Naive thymus-derived CD4-positive, alpha-beta T cell (primary cell): ENCODE measurements around the gene CD44. TPM values are rescaled to one million over a fixed set of nuclear protein-coding genes. Genes with fewer than 3 reads are reported as not detected.

Experiments used
- ATAC-seq: fragments of 150-1000 bp; cut with Tn5 transposase; 2 replicates; pipeline ENCODE4 v1.10.0; 2021; ENCODE audit warnings: mild to moderate bottlenecking, moderate library complexity
- CTCF ChIA-PET: fragments of 350-600 bp; sonication (Branson Sonifier 250); formaldehyde crosslinking; loops from one replicate; lab custom pipeline; 2021; ENCODE audit warnings: antibody characterized with exemption; lab: Charles Lee
- POLR2A ChIA-PET: fragments of 350-600 bp; sonication (Branson Sonifier 250); formaldehyde crosslinking; loops from one replicate; lab custom pipeline; 2021; ENCODE audit warnings: antibody characterized with exemption, inconsistent platforms; lab: Charles Lee
- DNase-seq, 9 donors: peaks; one replicate each; pipeline versions ENCODE4 v3.0.0 to v3.0.0-alpha.2; 2020 to 2022; ENCODE audit warnings: mixed read lengths in 1 of 9
- H3K27ac ChIP-seq: one replicate; pipeline ENCODE4 v1.7.0; 2013; ENCODE audit warnings: mild to moderate bottlenecking, low read depth, low read length, moderate library complexity
- H3K27me3 ChIP-seq, 2 donors: one replicate each; pipeline ENCODE4 v1.7.0; 2013; ENCODE audit warnings: low read length in 2 of 2, mild to moderate bottlenecking in 2 of 2, moderate library complexity in 2 of 2; ENCODE audit not compliant: control insufficient read depth in 2 of 2, insufficient read depth in 2 of 2
- H3K36me3 ChIP-seq, 3 experiments: 1 replicate in 2 of 3; 2 replicates in 1 of 3; pipeline ENCODE4 v1.7.0; 2013; ENCODE audit warnings: low read length in 3 of 3, mild to moderate bottlenecking in 3 of 3, moderate library complexity in 1 of 3; ENCODE audit not compliant: insufficient read depth in 3 of 3, control insufficient read depth in 2 of 3
- H3K4me1 ChIP-seq, 2 donors: one replicate each; pipeline ENCODE4 v1.7.0; 2013; ENCODE audit warnings: low read length in 2 of 2, mild to moderate bottlenecking in 2 of 2, moderate library complexity in 1 of 2; ENCODE audit not compliant: control insufficient read depth in 2 of 2, insufficient read depth in 2 of 2
- H3K4me3 ChIP-seq: 2 replicates; pipeline ENCODE4 v1.7.0; 2013; ENCODE audit warnings: mild to moderate bottlenecking, low read length
- H3K9me3 ChIP-seq, 3 experiments: 1 replicate in 2 of 3; 2 replicates in 1 of 3; pipeline ENCODE4 v1.7.0; 2013; ENCODE audit warnings: low read length in 3 of 3; ENCODE audit not compliant: control insufficient read depth in 2 of 3
- H3K27ac Mint-ChIP-seq, 9 donors: one replicate each; pipeline ENCODE4 v1.8.0; 2020 to 2022; ENCODE audit warnings: mixed read lengths in 9 of 9, mild to moderate bottlenecking in 8 of 9, moderate library complexity in 5 of 9, inconsistent platforms in 2 of 9
- H3K27me3 Mint-ChIP-seq, 5 donors: one replicate each; pipeline ENCODE4 v1.8.0; 2021 to 2022; ENCODE audit warnings: mixed read lengths in 5 of 5, mild to moderate bottlenecking in 1 of 5
- H3K36me3 Mint-ChIP-seq, 5 donors: one replicate each; pipeline ENCODE4 v1.8.0; 2020 to 2022; ENCODE audit warnings: mixed read lengths in 5 of 5, mild to moderate bottlenecking in 3 of 5, inconsistent platforms in 1 of 5
- H3K4me1 Mint-ChIP-seq, 7 donors: one replicate each; pipeline ENCODE4 v1.8.0; 2020 to 2022; ENCODE audit warnings: mixed read lengths in 7 of 7, mild to moderate bottlenecking in 3 of 7, inconsistent platforms in 1 of 7
- H3K4me3 Mint-ChIP-seq, 10 donors: one replicate each; pipeline ENCODE4 v1.8.0; 2020 to 2022; ENCODE audit warnings: mild to moderate bottlenecking in 10 of 10, mixed read lengths in 10 of 10, moderate library complexity in 6 of 10, inconsistent platforms in 2 of 10
- H3K9me3 Mint-ChIP-seq, 11 donors: one replicate each; pipeline ENCODE4 v1.8.0; 2020 to 2022; ENCODE audit warnings: mixed read lengths in 11 of 11, mild to moderate bottlenecking in 4 of 11, inconsistent platforms in 1 of 11, moderate library complexity in 1 of 11
- intact Hi-C, 2 donors: fragments of 100-400 bp; cut with micrococcal nuclease; formaldehyde crosslinking; loops; one replicate each; pipeline ENCODE4 v1.15.1; 2023
- polyA plus RNA-seq, 2 donors: library from polyadenylated mRNA; unstranded; fragments of 300-500 nt; fragmentation: Illumina TruSeq; gene quantifications; one replicate each; pipeline ENCODE4 v1.2.3, GENCODE V29; 2021
- total RNA-seq, 6 experiments: library from RNA in 5 of 6; stranded (reverse) in 5 of 6; gene quantifications; 1 replicate in 5 of 6; 2 replicates in 1 of 6; pipeline ENCODE4 v1.2.3 and lab custom pipeline; 2021 to 2026

The CD44 gene
- total and polyA plus RNA-seq, 7 experiments from 2014 or later, result 332 to 1,223 (median 755) TPM

- CTCF ChIA-PET, result no interaction called here
- Histone ChIP-seq H3K27me3 (no peaks in the 10 kb centered on the region), H3K36me3 (no peaks in the 10 kb centered on the region), H3K9me3 (peaks cover 0 to under 1% (median 0%) of the 10 kb centered on the region in 3 experiments), H3K27ac (no peak overlapping the region), H3K4me1 (peaks cover 48 to 50% of the 10 kb centered on the region in 2 donors), H3K4me3 (no peak overlapping the region)
- DNase-seq (no peak), ATAC-seq (no peak)
- POLR2A ChIA-PET, result interaction anchor here (0.7 to 2.1 kb wide), 5 partner anchors 8 to 247 kb away, joined by 3 to 12 read pairs (median 3); no protein-coding TSS in a partner anchor
- Mint-ChIP-seq H3K36me3 (peaks cover 0 to 33% (median 11%) of the 10 kb centered on the region in 5 donors), H3K27ac (peak overlapping the region in 5 of 9 donors; percentile 12 to 83 (median 72)), H3K4me1 (peaks cover 54 to 94% (median 81%) of the 10 kb centered on the region in 7 donors), H3K9me3 (peaks cover 5 to 22% (median 11%) of the 10 kb centered on the region in 11 donors), H3K27me3 (peaks cover 0 to 9% (median 0%) of the 10 kb centered on the region in 5 donors), H3K4me3 (no peak overlapping the region)
- intact Hi-C loops, result loop anchor here (1.0 to 10.0 kb wide), 9 partner anchors 33 to 313 kb away; no protein-coding TSS in a partner anchor
These were observed 99.9 kb downstream of the CD44 start for GRCh38 chr11:35238882-35239281.

- Mint-ChIP-seq H3K4me1 (peaks cover 56 to 94% (median 81%) of the 10 kb centered on the region in 7 donors), H3K4me3 (no peak overlapping the region), H3K9me3 (peaks cover 3 to 15% (median 7%) of the 10 kb centered on the region in 11 donors), H3K36me3 (peaks cover 0 to 26% (median 4%) of the 10 kb centered on the region in 5 donors), H3K27ac (peak overlapping the region in 5 of 9 donors; percentile 16 to 91 (median 60)), H3K27me3 (peaks cover 0 to 9% (median 0%) of the 10 kb centered on the region in 5 donors)
- H3K4me1 ChIP-seq, result peaks cover 52 to 55% of the 10 kb centered on the region in 2 donors
- no peak overlapping the region for H3K27ac ChIP-seq
- intact Hi-C loops, result loop anchor here (2.0 to 10.0 kb wide), 7 partner anchors 33 to 245 kb away; no protein-coding TSS in a partner anchor
- no peaks in the 10 kb centered on the region for H3K36me3 ChIP-seq
- H3K9me3 ChIP-seq, result no peaks in the 10 kb centered on the region
- DNase-seq (no peak), ATAC-seq (no peak)
- ChIA-PET POLR2A (interaction anchor here (1.4 to 1.5 kb wide), 3 partner anchors 28 to 93 kb away, joined by 3 to 4 read pairs (median 3); no protein-coding TSS in a partner anchor), CTCF (interaction anchor here (0.8 kb wide), 1 partner anchor 19 kb away, joined by 3 read pairs; no protein-coding TSS in a partner anchor)
- no peak overlapping the region for H3K4me3 ChIP-seq
- no peaks in the 10 kb centered on the region for H3K27me3 ChIP-seq
These were observed 100.6 kb downstream of the CD44 start for GRCh38 chr11:35239471-35240075.

GRCh38 chr11:35241083-35241482 lies 102.1 kb downstream of the CD44 start:
- ChIA-PET CTCF (interaction anchor here (1.0 to 1.2 kb wide), 3 partner anchors 67 to 314 kb away, joined by 3 to 8 read pairs (median 4); no protein-coding TSS in a partner anchor), POLR2A (interaction anchor here (0.9 kb wide), 1 partner anchor 78 kb away, joined by 3 read pairs; no protein-coding TSS in a partner anchor)
- no peak for DNase-seq
- Mint-ChIP-seq H3K27me3 (peaks cover 0 to 9% (median 0%) of the 10 kb centered on the region in 5 donors), H3K4me3 (peak overlapping the region in 4 of 10 donors; percentile 2 to 5 (median 3)), H3K9me3 (peaks cover 0 to 7% (median 4%) of the 10 kb centered on the region in 11 donors), H3K27ac (peak overlapping the region in 8 of 9 donors; percentile 3 to 91 (median 54)), H3K4me1 (peaks cover 47 to 95% (median 83%) of the 10 kb centered on the region in 7 donors), H3K36me3 (peaks cover 0 to 16% (median 4%) of the 10 kb centered on the region in 5 donors)
- Histone ChIP-seq H3K27ac (no peak overlapping the region), H3K36me3 (no peaks in the 10 kb centered on the region), H3K4me1 (peaks cover 49 to 54% of the 10 kb centered on the region in 2 donors), H3K4me3 (no peak overlapping the region), H3K27me3 (no peaks in the 10 kb centered on the region), H3K9me3 (no peaks in the 10 kb centered on the region)
- ATAC-seq, result no peak
- intact Hi-C loops, result loop anchor here in 1 of 2 donors (5.0 kb wide), 1 partner anchor 46 kb away; no protein-coding TSS in a partner anchor

GRCh38 chr11:35241531-35241930 lies 102.6 kb downstream of the CD44 start:
- intact Hi-C loops, result loop anchor here in 1 of 2 donors (5.0 kb wide), 1 partner anchor 46 kb away; no protein-coding TSS in a partner anchor
- Mint-ChIP-seq H3K27ac (peak overlapping the region in 8 of 9 donors; percentile 3 to 91 (median 54)), H3K4me3 (peak overlapping the region in 3 of 10 donors; percentile 2 to 5 (median 4)), H3K27me3 (peaks cover 0 to 9% (median 0%) of the 10 kb centered on the region in 5 donors), H3K36me3 (peaks cover 0 to 11% (median 4%) of the 10 kb centered on the region in 5 donors), H3K4me1 (peaks cover 43 to 95% (median 83%) of the 10 kb centered on the region in 7 donors), H3K9me3 (peaks cover 0 to 7% (median 4%) of the 10 kb centered on the region in 11 donors)
- H3K9me3 ChIP-seq, result no peaks in the 10 kb centered on the region
- CTCF ChIA-PET, result interaction anchor here (0.8 to 1.1 kb wide), 2 partner anchors 10 to 12 kb away, joined by 3 to 4 read pairs; no protein-coding TSS in a partner anchor
- no peak for DNase-seq
- H3K27ac ChIP-seq, result no peak overlapping the region
- POLR2A ChIA-PET, result interaction anchor here (1.0 to 1.1 kb wide), 2 partner anchors 22 to 64 kb away, joined by 3 to 5 read pairs; no protein-coding TSS in a partner anchor
- H3K27me3 ChIP-seq, result no peaks in the 10 kb centered on the region
- H3K36me3 ChIP-seq, result no peaks in the 10 kb centered on the region
- ATAC-seq, result no peak
- no peak overlapping the region for H3K4me3 ChIP-seq
- H3K4me1 ChIP-seq, result peaks cover 49 to 54% of the 10 kb centered on the region in 2 donors

GRCh38 chr11:35242412-35243242 lies 103.7 kb downstream of the CD44 start:
- peaks cover 48 to 60% of the 10 kb centered on the region in 2 donors for H3K4me1 ChIP-seq
- no peak for ATAC-seq

More at GRCh38 chr11:35242412-35243242, 103.7 kb downstream of the CD44 start:
- H3K36me3 ChIP-seq, result no peaks in the 10 kb centered on the region
- peak overlapping the region in 9 of 10 donors; percentile 21 to 79 (median 70) for H3K4me3 Mint-ChIP-seq
- H3K27ac ChIP-seq, result peak overlapping the region; percentile 31
- H3K4me1 Mint-ChIP-seq, result peaks cover 38 to 95% (median 83%) of the 10 kb centered on the region in 7 donors
- H3K27me3 ChIP-seq, result no peaks in the 10 kb centered on the region
- peak overlapping the region in 8 of 9 donors; percentile 77 to 99 (median 92) for H3K27ac Mint-ChIP-seq
- peak in 5 of 9 donors; percentile 23 to 44 (median 36) for DNase-seq
- intact Hi-C loops, result loop anchor here (2.0 to 5.0 kb wide), 2 partner anchors 14 to 45 kb away; no protein-coding TSS in a partner anchor
- H3K36me3 Mint-ChIP-seq, result peaks cover 0 to 9% (median 4%) of the 10 kb centered on the region in 5 donors
- POLR2A ChIA-PET, result interaction anchor here (0.8 to 1.1 kb wide), 5 partner anchors 8 to 65 kb away, joined by 3 to 5 read pairs (median 3); no protein-coding TSS in a partner anchor
- peaks cover 0 to 8% (median 3%) of the 10 kb centered on the region in 11 donors for H3K9me3 Mint-ChIP-seq
- H3K4me3 ChIP-seq, result no peak overlapping the region
- CTCF ChIA-PET, result interaction anchor here (0.6 to 1.1 kb wide), 2 partner anchors 9 to 997 kb away, joined by 3 to 4 read pairs; no protein-coding TSS in a partner anchor
- H3K9me3 ChIP-seq, result no peaks in the 10 kb centered on the region
- peaks cover 0 to 9% (median 0%) of the 10 kb centered on the region in 5 donors for H3K27me3 Mint-ChIP-seq
